ENCODE data around the gene BASP1.
A peak's percentile ranks its signal among the peaks of the same experiment; 100 is the strongest.

BASP1 gene

DNA sequence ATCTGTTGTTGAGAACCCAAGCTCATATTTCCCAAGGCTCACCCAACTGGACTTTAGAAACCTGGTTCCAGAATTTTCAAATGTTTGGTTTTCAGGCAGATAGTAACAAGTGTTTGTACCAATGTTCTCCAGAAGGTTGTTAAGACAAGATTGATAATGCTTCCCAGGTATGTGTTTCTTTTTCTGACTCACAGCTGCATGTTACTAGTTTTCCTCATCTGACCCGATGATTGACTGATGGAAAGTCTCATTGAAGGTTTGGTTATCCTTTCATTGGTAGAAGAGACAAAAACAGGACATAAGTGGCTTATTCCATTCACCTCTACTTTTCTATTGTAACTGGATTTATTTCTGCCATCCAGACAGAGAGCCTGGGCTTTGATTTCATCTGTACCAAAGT lies 10.4 kb downstream of the BASP1 start:
- no peak overlapping the region for H3K4me2 ChIP-seq (ENCODE audit: low read length)
- no peaks in the 10 kb centered on the region for H3K9me3 ChIP-seq (replicated peaks; ENCODE audit: low read length)
- peaks cover 20% of the 10 kb centered on the region for H3K36me3 ChIP-seq (ENCODE audit: insufficient read depth, low read length)
- H3K27me3 ChIP-seq (ENCODE audit: control insufficient read depth, insufficient read depth, low read length), result no peaks in the 10 kb centered on the region
- H3K9ac ChIP-seq (ENCODE audit: low read depth, low read length), result no peak overlapping the region
- peaks cover 56% of the 10 kb centered on the region for H3K4me1 ChIP-seq (ENCODE audit: control insufficient read depth, insufficient read depth, low read length)
- no peak overlapping the region for H3K4me3 ChIP-seq (ENCODE audit: low read length)

DNA sequence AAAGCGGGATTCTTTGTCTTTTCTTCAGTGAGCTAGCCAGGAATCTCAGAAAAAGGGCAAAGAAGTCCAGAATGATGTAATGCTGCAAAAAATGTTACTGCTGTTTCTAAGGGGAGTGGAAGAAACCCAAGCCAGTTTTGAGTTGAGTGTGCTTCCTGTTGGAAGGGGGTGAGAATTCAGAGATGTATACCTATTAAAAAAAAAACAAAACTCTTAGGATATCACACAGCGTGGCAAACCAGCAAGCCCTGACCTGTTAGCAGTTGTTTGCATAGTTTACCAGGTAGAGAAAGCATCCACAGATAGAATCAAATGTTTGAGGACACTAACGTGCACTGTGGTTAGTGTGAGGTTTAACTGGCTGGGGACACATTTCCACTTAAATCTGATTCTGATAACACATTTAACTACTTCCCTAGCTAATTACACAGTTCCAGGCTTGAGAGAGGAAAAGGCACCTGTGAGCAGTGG lies 11.4 kb downstream of the BASP1 start:
- H3K27me3 ChIP-seq (ENCODE audit: control insufficient read depth, insufficient read depth, low read length), result no peaks in the 10 kb centered on the region
- H3K4me2 ChIP-seq (ENCODE audit: low read length), result peak overlapping the region; percentile 53
- H3K4me3 ChIP-seq (ENCODE audit: low read length), result peak overlapping the region; percentile 3
- peak overlapping the region; percentile 5 for H3K9ac ChIP-seq (ENCODE audit: low read depth, low read length)
- peaks cover 20% of the 10 kb centered on the region for H3K36me3 ChIP-seq (ENCODE audit: insufficient read depth, low read length)
- no peaks in the 10 kb centered on the region for H3K9me3 ChIP-seq (replicated peaks; ENCODE audit: low read length)
- H3K4me1 ChIP-seq (ENCODE audit: control insufficient read depth, insufficient read depth, low read length), result peaks cover 55% of the 10 kb centered on the region

- H3K9ac ChIP-seq (ENCODE audit: low read depth, low read length), result no peak overlapping the region
- no peak overlapping the region for H3K4me3 ChIP-seq (ENCODE audit: low read length)
- peaks cover 20% of the 10 kb centered on the region for H3K36me3 ChIP-seq (ENCODE audit: insufficient read depth, low read length)
- H3K4me1 ChIP-seq (ENCODE audit: control insufficient read depth, insufficient read depth, low read length), result peaks cover 53% of the 10 kb centered on the region
- H3K4me2 ChIP-seq (ENCODE audit: low read length), result peak overlapping the region; percentile 53
- H3K9me3 ChIP-seq (replicated peaks; ENCODE audit: low read length), result no peaks in the 10 kb centered on the region
- no peaks in the 10 kb centered on the region for H3K27me3 ChIP-seq (ENCODE audit: control insufficient read depth, insufficient read depth, low read length)
Observed at GRCh38 chr5:17229313-17229712, 11.9 kb downstream of the BASP1 start.

DNA sequence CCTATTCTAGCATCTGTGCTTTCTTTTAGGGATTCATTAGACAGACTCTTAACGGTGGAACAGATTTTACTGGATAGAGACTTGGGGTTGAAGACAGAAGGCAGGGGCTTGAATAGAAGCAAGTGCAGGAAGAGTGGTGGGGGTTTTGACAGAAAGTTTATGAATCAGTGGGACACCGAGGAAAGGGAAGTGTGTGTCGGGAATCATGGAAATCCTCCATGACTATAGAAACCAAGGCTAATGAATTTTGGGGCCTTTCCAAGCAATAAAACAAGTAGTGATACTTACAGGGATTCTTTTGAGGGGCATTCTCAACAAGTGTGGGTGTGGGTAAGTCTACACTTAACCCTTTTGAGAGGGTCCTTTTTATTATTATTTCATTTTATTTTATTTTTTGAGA lies 12.8 kb downstream of the BASP1 start:
- Histone ChIP-seq H3K4me1 (ENCODE audit: control insufficient read depth, insufficient read depth, low read length) (peaks cover 44% of the 10 kb centered on the region), H3K9ac (ENCODE audit: low read depth, low read length) (no peak overlapping the region), H3K36me3 (ENCODE audit: insufficient read depth, low read length) (peaks cover 25% of the 10 kb centered on the region), H3K4me2 (ENCODE audit: low read length) (no peak overlapping the region), H3K4me3 (ENCODE audit: low read length) (no peak overlapping the region), H3K27me3 (ENCODE audit: control insufficient read depth, insufficient read depth, low read length) (no peaks in the 10 kb centered on the region), H3K9me3 (replicated peaks; ENCODE audit: low read length) (no peaks in the 10 kb centered on the region)

GRCh38 chr5:17230808-17231525 lies 13.5 kb downstream of the BASP1 start:
- H3K9ac ChIP-seq (ENCODE audit: low read depth, low read length), result no peak overlapping the region
- H3K4me3 ChIP-seq (ENCODE audit: low read length), result no peak overlapping the region
- H3K4me2 ChIP-seq (ENCODE audit: low read length), result no peak overlapping the region
- peaks cover 45% of the 10 kb centered on the region for H3K4me1 ChIP-seq (ENCODE audit: control insufficient read depth, insufficient read depth, low read length)
- H3K27me3 ChIP-seq (ENCODE audit: control insufficient read depth, insufficient read depth, low read length), result no peaks in the 10 kb centered on the region
- H3K9me3 ChIP-seq (replicated peaks; ENCODE audit: low read length), result no peaks in the 10 kb centered on the region
- peaks cover 25% of the 10 kb centered on the region for H3K36me3 ChIP-seq (ENCODE audit: insufficient read depth, low read length)

DNA sequence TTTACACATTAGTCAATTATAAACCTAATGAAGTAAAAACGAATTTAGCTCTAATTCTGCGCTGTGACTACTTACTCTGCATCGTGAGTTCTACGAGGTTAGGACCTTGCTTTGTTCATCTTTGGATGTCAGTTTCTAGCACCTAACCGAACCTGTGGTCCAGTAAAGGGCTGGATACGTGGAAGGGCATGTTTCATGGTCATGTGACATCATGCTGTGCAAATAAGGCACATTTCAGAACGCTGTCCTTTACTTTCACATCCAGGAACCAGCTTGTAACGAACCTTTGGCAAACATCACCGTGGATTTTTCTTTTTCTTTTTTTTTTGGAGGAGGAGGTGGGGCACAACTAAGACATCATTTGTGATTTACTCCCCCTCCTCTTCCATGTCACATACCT lies 15.0 kb downstream of the BASP1 start:
- Histone ChIP-seq H3K9ac (ENCODE audit: low read depth, low read length) (no peak overlapping the region), H3K4me2 (ENCODE audit: low read length) (no peak overlapping the region), H3K4me3 (ENCODE audit: low read length) (no peak overlapping the region), H3K36me3 (ENCODE audit: insufficient read depth, low read length) (peaks cover 25% of the 10 kb centered on the region), H3K4me1 (ENCODE audit: control insufficient read depth, insufficient read depth, low read length) (peaks cover 48% of the 10 kb centered on the region), H3K27me3 (ENCODE audit: control insufficient read depth, insufficient read depth, low read length) (no peaks in the 10 kb centered on the region), H3K9me3 (replicated peaks; ENCODE audit: low read length) (no peaks in the 10 kb centered on the region)

- Histone ChIP-seq H3K4me3 (ENCODE audit: low read length) (no peak overlapping the region), H3K4me1 (ENCODE audit: control insufficient read depth, insufficient read depth, low read length) (peaks cover 50% of the 10 kb centered on the region), H3K9ac (ENCODE audit: low read depth, low read length) (no peak overlapping the region), H3K9me3 (replicated peaks; ENCODE audit: low read length) (no peaks in the 10 kb centered on the region), H3K27me3 (ENCODE audit: control insufficient read depth, insufficient read depth, low read length) (no peaks in the 10 kb centered on the region), H3K36me3 (ENCODE audit: insufficient read depth, low read length) (peaks cover 20% of the 10 kb centered on the region), H3K4me2 (ENCODE audit: low read length) (peak overlapping the region; percentile 11)
Observed at GRCh38 chr5:17233488-17233887, 16.1 kb downstream of the BASP1 start.

- no peaks in the 10 kb centered on the region for H3K9me3 ChIP-seq (replicated peaks; ENCODE audit: low read length)
- no peaks in the 10 kb centered on the region for H3K27me3 ChIP-seq (ENCODE audit: control insufficient read depth, insufficient read depth, low read length)
- no peak overlapping the region for H3K9ac ChIP-seq (ENCODE audit: low read depth, low read length)
- peaks cover 21% of the 10 kb centered on the region for H3K36me3 ChIP-seq (ENCODE audit: insufficient read depth, low read length)
- no peak overlapping the region for H3K4me3 ChIP-seq (ENCODE audit: low read length)
- peaks cover 49% of the 10 kb centered on the region for H3K4me1 ChIP-seq (ENCODE audit: control insufficient read depth, insufficient read depth, low read length)
- H3K4me2 ChIP-seq (ENCODE audit: low read length), result no peak overlapping the region
Observed at GRCh38 chr5:17234374-17234773, 16.9 kb downstream of the BASP1 start.

- Histone ChIP-seq H3K36me3 (ENCODE audit: insufficient read depth, low read length) (peaks cover 23% of the 10 kb centered on the region), H3K27me3 (ENCODE audit: control insufficient read depth, insufficient read depth, low read length) (no peaks in the 10 kb centered on the region), H3K9ac (ENCODE audit: low read depth, low read length) (no peak overlapping the region), H3K4me2 (ENCODE audit: low read length) (no peak overlapping the region), H3K9me3 (replicated peaks; ENCODE audit: low read length) (no peaks in the 10 kb centered on the region), H3K4me3 (ENCODE audit: low read length) (no peak overlapping the region), H3K4me1 (ENCODE audit: control insufficient read depth, insufficient read depth, low read length) (peaks cover 55% of the 10 kb centered on the region)
Observed at GRCh38 chr5:17235731-17236330, 18.4 kb downstream of the BASP1 start.

GRCh38 chr5:17238521-17239041 lies 21.1 kb downstream of the BASP1 start:
- Histone ChIP-seq H3K9ac (ENCODE audit: low read depth, low read length) (peak overlapping the region; percentile 42), H3K4me3 (ENCODE audit: low read length) (no peak overlapping the region), H3K4me2 (ENCODE audit: low read length) (peak overlapping the region; percentile 53), H3K27me3 (ENCODE audit: control insufficient read depth, insufficient read depth, low read length) (no peaks in the 10 kb centered on the region), H3K4me1 (ENCODE audit: control insufficient read depth, insufficient read depth, low read length) (peaks cover 67% of the 10 kb centered on the region), H3K9me3 (replicated peaks; ENCODE audit: low read length) (no peaks in the 10 kb centered on the region), H3K36me3 (ENCODE audit: insufficient read depth, low read length) (peaks cover 18% of the 10 kb centered on the region)

GRCh38 chr5:17239953-17240352 lies 22.5 kb downstream of the BASP1 start:
- H3K9me3 ChIP-seq (replicated peaks; ENCODE audit: low read length), result no peaks in the 10 kb centered on the region
- H3K9ac ChIP-seq (ENCODE audit: low read depth, low read length), result no peak overlapping the region
- no peak overlapping the region for H3K4me3 ChIP-seq (ENCODE audit: low read length)
- peaks cover 21% of the 10 kb centered on the region for H3K36me3 ChIP-seq (ENCODE audit: insufficient read depth, low read length)
- no peaks in the 10 kb centered on the region for H3K27me3 ChIP-seq (ENCODE audit: control insufficient read depth, insufficient read depth, low read length)
- peaks cover 69% of the 10 kb centered on the region for H3K4me1 ChIP-seq (ENCODE audit: control insufficient read depth, insufficient read depth, low read length)
- no peak overlapping the region for H3K4me2 ChIP-seq (ENCODE audit: low read length)

- Histone ChIP-seq H3K4me3 (ENCODE audit: low read length) (no peak overlapping the region), H3K9ac (ENCODE audit: low read depth, low read length) (no peak overlapping the region), H3K4me1 (ENCODE audit: control insufficient read depth, insufficient read depth, low read length) (peaks cover 67% of the 10 kb centered on the region), H3K4me2 (ENCODE audit: low read length) (no peak overlapping the region), H3K36me3 (ENCODE audit: insufficient read depth, low read length) (peaks cover 21% of the 10 kb centered on the region), H3K27me3 (ENCODE audit: control insufficient read depth, insufficient read depth, low read length) (no peaks in the 10 kb centered on the region), H3K9me3 (replicated peaks; ENCODE audit: low read length) (no peaks in the 10 kb centered on the region)
Observed at GRCh38 chr5:17240487-17240886, 23.1 kb downstream of the BASP1 start.

Measured in skeletal muscle satellite cell (primary cell).